ENCODE measurements around the gene HUS1.

DNA sequence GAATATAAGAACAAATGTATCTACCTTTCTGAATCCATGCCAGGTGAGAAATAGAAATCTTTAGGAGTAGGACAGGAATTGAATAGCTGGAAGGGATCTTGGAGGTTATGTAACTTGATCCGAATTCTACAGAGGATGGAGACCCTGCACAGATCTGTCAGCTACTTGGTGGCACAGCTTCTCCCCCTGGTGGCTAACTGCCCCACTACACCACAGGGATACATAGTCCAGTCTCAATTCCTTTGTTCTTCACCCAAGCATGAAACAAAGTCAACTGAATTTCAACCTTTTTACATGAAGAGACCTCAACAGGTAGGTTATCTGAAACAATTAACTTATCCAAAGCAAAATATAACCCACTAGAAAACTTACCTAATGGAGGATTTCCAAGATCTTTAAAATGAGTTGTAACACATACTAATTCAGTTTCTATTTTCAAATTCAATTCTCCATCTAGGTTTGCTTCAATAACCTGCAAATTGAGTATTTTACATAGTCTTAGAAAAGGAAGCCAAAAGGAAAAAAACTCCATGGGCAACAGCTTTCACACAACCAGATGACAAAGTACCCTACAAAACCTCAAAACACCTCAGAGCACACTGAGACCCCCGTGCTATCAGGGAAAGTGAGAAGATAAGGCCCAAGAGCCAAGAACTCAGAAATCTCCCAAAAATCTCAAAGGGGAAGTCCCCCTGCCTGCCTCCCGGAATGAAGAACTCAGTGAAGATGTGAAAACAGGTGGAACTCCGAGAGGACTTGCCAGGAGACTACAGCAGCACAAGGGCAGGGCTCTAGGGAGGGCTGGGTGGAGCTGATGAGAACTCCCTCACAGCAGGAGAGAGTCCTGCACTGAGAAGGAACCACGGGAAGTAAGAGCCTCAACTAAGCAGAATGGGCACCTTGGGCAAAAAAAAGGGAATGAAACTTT lies 10.3 kb downstream of the HUS1 start:
- TF ChIP-seq, protein P1, sequence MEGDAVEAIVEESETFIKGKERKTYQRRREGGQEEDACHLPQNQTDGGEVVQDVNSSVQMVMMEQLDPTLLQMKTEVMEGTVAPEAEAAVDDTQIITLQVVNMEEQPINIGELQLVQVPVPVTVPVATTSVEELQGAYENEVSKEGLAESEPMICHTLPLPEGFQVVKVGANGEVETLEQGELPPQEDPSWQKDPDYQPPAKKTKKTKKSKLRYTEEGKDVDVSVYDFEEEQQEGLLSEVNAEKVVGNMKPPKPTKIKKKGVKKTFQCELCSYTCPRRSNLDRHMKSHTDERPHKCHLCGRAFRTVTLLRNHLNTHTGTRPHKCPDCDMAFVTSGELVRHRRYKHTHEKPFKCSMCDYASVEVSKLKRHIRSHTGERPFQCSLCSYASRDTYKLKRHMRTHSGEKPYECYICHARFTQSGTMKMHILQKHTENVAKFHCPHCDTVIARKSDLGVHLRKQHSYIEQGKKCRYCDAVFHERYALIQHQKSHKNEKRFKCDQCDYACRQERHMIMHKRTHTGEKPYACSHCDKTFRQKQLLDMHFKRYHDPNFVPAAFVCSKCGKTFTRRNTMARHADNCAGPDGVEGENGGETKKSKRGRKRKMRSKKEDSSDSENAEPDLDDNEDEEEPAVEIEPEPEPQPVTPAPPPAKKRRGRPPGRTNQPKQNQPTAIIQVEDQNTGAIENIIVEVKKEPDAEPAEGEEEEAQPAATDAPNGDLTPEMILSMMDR (tag by site-specific recombination; IDR thresholded peaks at IDR 0.05) = 0 out of 2 replicates have a peak, but pooled peaks have one; percentile 27
- no peak for TF ChIP-seq SCRT1 (tag by site-specific recombination; IDR thresholded peaks at IDR 0.05; ENCODE audit: borderline replicate concordance)
- TF ChIP-seq ZBTB48 (tag by site-specific recombination; IDR thresholded peaks at IDR 0.05) = no peak
- TF ChIP-seq ZNF776 (tag by site-specific recombination; IDR thresholded peaks at IDR 0.05; ENCODE audit: borderline replicate concordance) = no peak
- TF ChIP-seq, protein P2, sequence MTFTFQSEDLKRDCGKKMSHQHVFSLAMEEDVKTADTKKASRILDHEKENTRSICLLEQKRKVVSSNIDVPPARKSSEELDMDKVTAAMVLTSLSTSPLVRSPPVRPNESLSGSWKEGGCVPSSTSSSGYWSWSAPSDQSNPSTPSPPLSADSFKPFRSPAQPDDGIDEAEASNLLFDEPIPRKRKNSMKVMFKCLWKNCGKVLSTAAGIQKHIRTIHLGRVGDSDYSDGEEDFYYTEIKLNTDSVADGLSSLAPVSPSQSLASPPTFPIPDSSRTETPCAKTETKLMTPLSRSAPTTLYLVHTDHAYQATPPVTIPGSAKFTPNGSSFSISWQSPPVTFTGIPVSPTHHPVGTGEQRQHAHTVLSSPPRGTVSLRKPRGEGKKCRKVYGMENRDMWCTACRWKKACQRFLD (tag by site-specific recombination; IDR thresholded peaks at IDR 0.05) = no peak
- no peak for TF ChIP-seq ZNF155 (tag by site-specific recombination; IDR thresholded peaks at IDR 0.05)
- TF ChIP-seq ZBTB20 (tag by site-specific recombination; IDR thresholded peaks at IDR 0.05) = no peak
- TF ChIP-seq GLI2 (tag by site-specific recombination; IDR thresholded peaks at IDR 0.05; ENCODE audit: borderline replicate concordance, low read depth) = no peak
- no peak for TF ChIP-seq ZNF561 (tag by site-specific recombination; IDR thresholded peaks at IDR 0.05; ENCODE audit: borderline replicate concordance)
- no peak for TF ChIP-seq ZNF114 (tag by site-specific recombination; IDR thresholded peaks at IDR 0.05)
- TF ChIP-seq KLF16 (tag by site-specific recombination; IDR thresholded peaks at IDR 0.05) = no peak
